Breast epithelium (tissue), 3 donors: ENCODE measurements around the gene PWWP2A.

Experiments
- POLR2A ChIP-seq: fragments of 450-650 bp; IDR thresholded peaks from one replicate; pipeline ENCODE4 v1.6.1; 2016; ENCODE audit warnings: antibody characterized with exemption, mild to moderate bottlenecking, moderate library complexity
- POLR2AphosphoS5 ChIP-seq, 3 donors: sonication (generic); formaldehyde crosslinking; IDR thresholded peaks; one replicate each; pipeline ENCODE4 v1.6.1; 2017; ENCODE audit warnings: antibody characterized with exemption in 3 of 3
- TF ChIP-seq, protein P1 (sequence below), 3 donors: fragments of 450-650 bp; IDR thresholded peaks; one replicate each; pipeline ENCODE4 v1.5.1; 2016 to 2017; ENCODE audit warnings: antibody characterized with exemption in 3 of 3, mild to moderate bottlenecking in 3 of 3, moderate library complexity in 3 of 3

GRCh38 chr5:160042671-160043070, 76.6 kb downstream of the PWWP2A start:
- TF ChIP-seq, protein P1, sequence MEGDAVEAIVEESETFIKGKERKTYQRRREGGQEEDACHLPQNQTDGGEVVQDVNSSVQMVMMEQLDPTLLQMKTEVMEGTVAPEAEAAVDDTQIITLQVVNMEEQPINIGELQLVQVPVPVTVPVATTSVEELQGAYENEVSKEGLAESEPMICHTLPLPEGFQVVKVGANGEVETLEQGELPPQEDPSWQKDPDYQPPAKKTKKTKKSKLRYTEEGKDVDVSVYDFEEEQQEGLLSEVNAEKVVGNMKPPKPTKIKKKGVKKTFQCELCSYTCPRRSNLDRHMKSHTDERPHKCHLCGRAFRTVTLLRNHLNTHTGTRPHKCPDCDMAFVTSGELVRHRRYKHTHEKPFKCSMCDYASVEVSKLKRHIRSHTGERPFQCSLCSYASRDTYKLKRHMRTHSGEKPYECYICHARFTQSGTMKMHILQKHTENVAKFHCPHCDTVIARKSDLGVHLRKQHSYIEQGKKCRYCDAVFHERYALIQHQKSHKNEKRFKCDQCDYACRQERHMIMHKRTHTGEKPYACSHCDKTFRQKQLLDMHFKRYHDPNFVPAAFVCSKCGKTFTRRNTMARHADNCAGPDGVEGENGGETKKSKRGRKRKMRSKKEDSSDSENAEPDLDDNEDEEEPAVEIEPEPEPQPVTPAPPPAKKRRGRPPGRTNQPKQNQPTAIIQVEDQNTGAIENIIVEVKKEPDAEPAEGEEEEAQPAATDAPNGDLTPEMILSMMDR (IDR thresholded peaks at IDR 0.05), result no peak
- TF ChIP-seq POLR2AphosphoS5 (IDR thresholded peaks at IDR 0.05) (no peak), POLR2A (no peak)
